Measurements from ENCODE around the gene DLG1. TPM values are rescaled to one million over a fixed set of nuclear protein-coding genes. Genes with fewer than 3 reads are reported as not detected.

DLG1 gene
- total and polyA plus RNA-seq, 2 of the 4 experiments (the other 2 are of a cell fraction): 21.2 to 57.7 TPM

- H3K23ac ChIP-seq (ENCODE audit: low read depth, low read length): no peak overlapping the region
- no peak overlapping the region for H4K8ac ChIP-seq (ENCODE audit: low read depth in 2 of 2, low read length in 2 of 2)
- no peaks in the 10 kb centered on the region for H3K27me3 ChIP-seq (ENCODE audit: control insufficient read depth, insufficient read depth, low read length)
- H2AFZ ChIP-seq (replicated peaks; ENCODE audit: low read length, poor library complexity): no peak overlapping the region
- no peak overlapping the region for H3K56ac ChIP-seq (ENCODE audit: extremely low read depth, insufficient read depth, low read length)
- no peak overlapping the region for H3K4me3 ChIP-seq (ENCODE audit: insufficient read depth, low read depth, low read length)
- POLR2A ChIA-PET (ENCODE audit: unreplicated experiment): no interaction called here
- intact Hi-C loops (cut with micrococcal nuclease) (no loop called here), dilution Hi-C loops (cut with HindIII; ENCODE audit: low sequenced_read_pairs, unreplicated experiment) (no loop called here), in situ Hi-C loops (cut with MboI; ENCODE audit: low sequenced_read_pairs) (no loop called here)
- CTCF ChIA-PET: no interaction called here
- DNase-seq (no peak), ATAC-seq (ENCODE audit: low read depth) (no peak)
- BruUV-seq (replicated peaks): no TSS peak
- H2BK15ac ChIP-seq (ENCODE audit: low read depth, low read length): no peak overlapping the region
- no peak overlapping the region for H3K18ac ChIP-seq (ENCODE audit: low read depth, low read length)
- H3K27ac ChIP-seq (ENCODE audit: insufficient read depth, low read length): no peak overlapping the region
- H4K5ac ChIP-seq (ENCODE audit: low read depth, low read length): no peak overlapping the region
- peaks cover 45% of the 10 kb centered on the region for H4K20me1 ChIP-seq (ENCODE audit: insufficient read depth, low read length)
- no peak overlapping the region for H2AK5ac ChIP-seq (ENCODE audit: low read depth, low read length)
- H2BK20ac ChIP-seq (ENCODE audit: low read depth, low read length): no peak overlapping the region
- H2BK5ac ChIP-seq (ENCODE audit: low read depth, low read length, poor library complexity, severe bottlenecking): no peak overlapping the region
- 80% methylated on average over 2 of the region's 2 CpGs; no CpG with 5 or more reads in 1 of the 2 experiments for WGBS, 2 experiments (ENCODE audit: extremely low coverage in 2 of 2, insufficient read length in 1 of 2)
- no peaks in the 10 kb centered on the region for H3K36me3 ChIP-seq (ENCODE audit: control insufficient read depth, insufficient read depth, low read length)
- no peak overlapping the region for H2BK120ac ChIP-seq (ENCODE audit: low read depth, low read length)
- H3K14ac ChIP-seq (replicated peaks; ENCODE audit: low read depth, low read length): no peak overlapping the region
- H3K4me2 ChIP-seq (ENCODE audit: low read depth, low read length): peak overlapping the region; percentile 21; the same call in 1 of the 2 replicates
- H3K4me1 ChIP-seq (ENCODE audit: control insufficient read depth, insufficient read depth, low read length): no peaks in the 10 kb centered on the region
- no peak for TF ChIP-seq RAD21 (IDR thresholded peaks at IDR 0.05; ENCODE audit: low read length)
- no peak for TF ChIP-seq FOS (IDR thresholded peaks at IDR 0.05; ENCODE audit: low read depth, low read length)
- no peak for TF ChIP-seq SMC3 (IDR thresholded peaks at IDR 0.05; ENCODE audit: low read depth, low read length)
- TF ChIP-seq POLR2A (IDR thresholded peaks at IDR 0.05; ENCODE audit: low read depth, low read length): no peak
- peaks cover 31 to 60% of the 10 kb centered on the region in 2 experiments for H3K79me1 ChIP-seq (ENCODE audit: low read depth in 1 of 2, low read length in 2 of 2)
- H3K9me3 ChIP-seq (ENCODE audit: control insufficient read depth, insufficient read depth, low read length): no peaks in the 10 kb centered on the region
- H2AK9ac ChIP-seq (replicated peaks; ENCODE audit: low read depth, low read length, poor library complexity): no peak overlapping the region
- H3K4ac ChIP-seq (ENCODE audit: low read depth, low read length): no peak overlapping the region
- H3K9ac ChIP-seq (ENCODE audit: low read depth, low read length): no peak overlapping the region
- no peak overlapping the region for H4K91ac ChIP-seq (ENCODE audit: insufficient read depth, low read depth, low read length)
- no peaks in the 10 kb centered on the region; the same call in 1 of the 2 replicates for H3K9me1 ChIP-seq (ENCODE audit: insufficient read depth, low read length)
These were observed 95.7 kb downstream of the DLG1 start for GRCh38 chr3:197202694-197203093.

Measured in IMR-90 (cell line).